Right lobe of liver (tissue), 6 donors: ENCODE results near the gene NGF. TPM values are rescaled to one million over a fixed set of nuclear protein-coding genes. Genes with fewer than 3 reads are reported as not detected.
"Not testable (repeated sequence)": the region's sequence is repeated elsewhere in the genome, so short reads cannot be mapped to it uniquely, and the experiment has no call there.

Experiments used
- ATAC-seq, 4 donors: fragments of 200-7000 bp; cut with Tn5 transposase; one replicate each; pipeline ENCODE4 v1.9.1; 2020; ENCODE audit warnings: mild to moderate bottlenecking in 4 of 4, moderate library complexity in 4 of 4
- DNase-seq, 3 donors: peaks; one replicate each; pipeline ENCODE4 v3.0.0-alpha.2; 2020
- H3K27ac ChIP-seq, 3 donors: fragments of 200-600 bp; one replicate each; pipeline ENCODE4 v1.8.0; 2022
- H3K27me3 ChIP-seq, 2 donors: fragments of 200-600 bp; one replicate each; pipeline ENCODE4 v1.8.0; 2022
- H3K36me3 ChIP-seq, 4 donors: fragments of 200-600 bp; sonication (generic) in 1 of 4; one replicate each; pipeline versions ENCODE4 v1.5.1 to v1.8.0; 2017 to 2022; ENCODE audit warnings: control low read depth in 1 of 4
- H3K4me1 ChIP-seq, 4 donors: fragments of 200-600 bp; sonication (generic) in 1 of 4; one replicate each; pipeline versions ENCODE4 v1.5.1 to v1.8.0; 2017 to 2022; ENCODE audit warnings: control low read depth in 1 of 4
- H3K4me3 ChIP-seq, 3 donors: fragments of 200-600 bp; one replicate each; pipeline ENCODE4 v1.8.0; 2022
- H3K9me3 ChIP-seq, 4 donors: fragments of 200-600 bp; sonication (generic) in 1 of 4; one replicate each; pipeline versions ENCODE4 v1.5.1 to v1.8.0; 2017 to 2022; ENCODE audit warnings: control low read depth in 1 of 4
- POLR2A ChIP-seq: fragments of 450-650 bp; IDR thresholded peaks from one replicate; pipeline ENCODE4 v1.6.1; 2017; ENCODE audit warnings: antibody characterized with exemption, mild to moderate bottlenecking
- WGBS: methylation state at CpG from one replicate; pipeline ENCODE4 v1.1.6; 2018; ENCODE audit warnings: low coverage, low lambda C conversion rate; ENCODE audit not compliant: insufficient coverage; ENCODE audit errors: missing lambda C conversion rate; 5-methylcytosine and 5-hydroxymethylcytosine counted together
- intact Hi-C, 2 donors: fragments of 100-400 bp; cut with DNase I; formaldehyde crosslinking; loops; one replicate each; pipeline versions ENCODE4 v1.11.2 to v1.14.1; 2022
- total RNA-seq, 6 experiments: library from RNA; depleted of rRNA in 2 of 6; stranded (reverse); fragments of >200 nt in 2 of 6; fragmentation: NEBNext Ultra II Directional in 3 of 6; extraction: Animal tissue kit (Norgen Biotek cat#: 25700) in 3 of 6; gene quantifications; one replicate each; pipeline versions ENCODE4 v1.1.0 to v1.2.4, GENCODE V29; 2016 to 2023
- TF ChIP-seq, protein P1 (sequence below), 4 donors: fragments of 200-600 bp in 3 of 4; fragments of 450-650 bp in 1 of 4; IDR thresholded peaks; one replicate each; pipeline versions ENCODE4 v1.5.1 to v1.8.0; 2016 to 2022; ENCODE audit warnings: antibody characterized with exemption in 4 of 4, mild to moderate bottlenecking in 2 of 4
- donor health status: DM: no; HTN: yes; CAD: no.
- donor health status: DM: no; HTN: no; CAD: no.
- donor health status: DM: no; HTN: no; CAD: no.
- donor health status: DM: no; HTN: yes; CAD: no.
- donor health status: DM: no; HTN: yes; CAD: no.

NGF gene
- total RNA-seq, 6 experiments from 2014 or later: 0.22 to 1.3 (median 0.49) TPM

- Histone ChIP-seq H3K36me3 (no peaks in the 10 kb centered on the region), H3K4me1 (no peaks in the 10 kb centered on the region), H3K27me3 (no peaks in the 10 kb centered on the region), H3K4me3 (no peak overlapping the region), H3K9me3 (no peaks in the 10 kb centered on the region), H3K27ac (no peak overlapping the region)
- DNase-seq (no peak), ATAC-seq (no peak)
- intact Hi-C loops: no loop called here
- TF ChIP-seq, protein P1, sequence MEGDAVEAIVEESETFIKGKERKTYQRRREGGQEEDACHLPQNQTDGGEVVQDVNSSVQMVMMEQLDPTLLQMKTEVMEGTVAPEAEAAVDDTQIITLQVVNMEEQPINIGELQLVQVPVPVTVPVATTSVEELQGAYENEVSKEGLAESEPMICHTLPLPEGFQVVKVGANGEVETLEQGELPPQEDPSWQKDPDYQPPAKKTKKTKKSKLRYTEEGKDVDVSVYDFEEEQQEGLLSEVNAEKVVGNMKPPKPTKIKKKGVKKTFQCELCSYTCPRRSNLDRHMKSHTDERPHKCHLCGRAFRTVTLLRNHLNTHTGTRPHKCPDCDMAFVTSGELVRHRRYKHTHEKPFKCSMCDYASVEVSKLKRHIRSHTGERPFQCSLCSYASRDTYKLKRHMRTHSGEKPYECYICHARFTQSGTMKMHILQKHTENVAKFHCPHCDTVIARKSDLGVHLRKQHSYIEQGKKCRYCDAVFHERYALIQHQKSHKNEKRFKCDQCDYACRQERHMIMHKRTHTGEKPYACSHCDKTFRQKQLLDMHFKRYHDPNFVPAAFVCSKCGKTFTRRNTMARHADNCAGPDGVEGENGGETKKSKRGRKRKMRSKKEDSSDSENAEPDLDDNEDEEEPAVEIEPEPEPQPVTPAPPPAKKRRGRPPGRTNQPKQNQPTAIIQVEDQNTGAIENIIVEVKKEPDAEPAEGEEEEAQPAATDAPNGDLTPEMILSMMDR (IDR thresholded peaks at IDR 0.05): no peak
- TF ChIP-seq POLR2A: no peak
Observed at GRCh38 chr1:115312742-115313141, 25.3 kb downstream of the NGF start.

GRCh38 chr1:115311474-115311989 is 26.5 kb downstream of the NGF start:
- H3K9me3 ChIP-seq: no peaks in the 10 kb centered on the region
- intact Hi-C loops: no loop called here
- TF ChIP-seq, protein P1 (IDR thresholded peaks at IDR 0.05): no peak
- TF ChIP-seq POLR2A: no peak
- ATAC-seq (no peak), DNase-seq (no peak)
- H3K36me3 ChIP-seq: no peaks in the 10 kb centered on the region
- H3K27me3 ChIP-seq: no peaks in the 10 kb centered on the region
- H3K4me1 ChIP-seq: no peaks in the 10 kb centered on the region
- no peak overlapping the region for H3K4me3 ChIP-seq
- 71% methylated on average over 1 of the region's 1 CpG for WGBS
- H3K27ac ChIP-seq: no peak overlapping the region

DNA sequence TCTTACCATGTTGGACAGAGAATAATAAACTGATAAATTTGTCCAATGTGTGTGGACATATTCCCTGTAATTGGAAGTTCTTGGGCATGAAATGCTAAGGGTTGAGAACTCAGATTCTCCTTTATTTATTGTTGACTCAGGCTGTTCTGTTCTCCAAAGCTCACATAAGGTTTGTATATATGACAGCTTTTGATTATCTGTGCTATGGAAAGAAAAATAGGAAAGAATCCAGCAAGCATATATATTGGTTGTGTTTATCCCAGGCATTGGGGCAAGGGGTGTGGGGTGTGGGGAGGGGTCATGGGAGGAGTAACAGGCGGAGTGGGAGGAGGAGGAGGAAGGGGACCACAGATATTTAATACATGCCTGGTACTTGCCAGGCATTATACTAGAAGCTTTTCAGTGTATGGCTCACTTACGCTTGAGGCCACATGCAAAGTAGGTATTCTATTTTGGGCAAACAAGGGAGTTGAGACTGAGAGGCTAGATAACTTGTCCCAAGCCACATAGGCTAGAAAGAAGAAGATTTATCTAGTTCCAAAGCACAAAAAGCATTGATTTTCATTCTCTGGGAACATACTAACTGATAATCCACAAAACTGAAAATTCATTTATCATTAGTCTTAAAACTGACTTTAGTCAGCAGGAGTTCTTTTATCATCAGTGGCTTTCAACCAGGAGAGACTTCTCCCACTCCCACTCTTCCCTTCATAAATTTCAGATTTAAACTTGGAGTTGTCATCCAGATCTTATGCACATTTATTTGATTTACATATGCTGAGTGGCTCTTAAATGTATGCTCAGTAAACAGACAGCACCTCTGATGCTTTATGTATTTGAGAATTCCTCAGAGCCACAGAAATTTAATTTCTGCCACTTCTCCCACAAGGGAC is 27.2 kb downstream of the NGF start:
- no peaks in the 10 kb centered on the region for H3K27me3 ChIP-seq
- H3K4me1 ChIP-seq: no peaks in the 10 kb centered on the region
- intact Hi-C loops: no loop called here
- WGBS: 43% methylated on average over 1 of the region's 2 CpGs
- DNase-seq (no peak), ATAC-seq (no peak)
- no peak overlapping the region for H3K4me3 ChIP-seq
- H3K36me3 ChIP-seq: no peaks in the 10 kb centered on the region
- TF ChIP-seq, protein P1 (IDR thresholded peaks at IDR 0.05): no peak
- no peak for TF ChIP-seq POLR2A
- H3K9me3 ChIP-seq: no peaks in the 10 kb centered on the region
- no peak overlapping the region for H3K27ac ChIP-seq

DNA sequence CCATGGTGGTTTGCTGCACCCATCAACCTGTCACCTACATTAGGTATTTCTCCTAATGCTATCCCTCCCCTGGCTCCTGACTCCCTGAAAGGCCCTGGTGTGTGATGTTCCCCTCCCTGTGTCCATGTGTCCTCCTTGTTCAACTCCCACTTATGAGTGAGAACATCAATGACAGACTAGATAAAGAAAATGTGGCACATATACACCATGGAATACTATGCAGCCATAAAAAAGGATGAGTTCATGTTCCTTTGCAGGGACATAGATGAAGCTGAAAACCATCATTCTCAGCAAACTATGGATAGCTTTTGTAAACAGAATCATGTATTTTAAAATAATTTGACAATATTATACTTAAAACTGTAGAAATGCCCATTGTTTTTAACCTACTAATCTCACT is 28.5 kb downstream of the NGF start:
- H3K27me3 ChIP-seq, H3K36me3 ChIP-seq, DNase-seq, H3K9me3 ChIP-seq, ATAC-seq, intact Hi-C loops, H3K4me3 ChIP-seq, H3K4me1 ChIP-seq, H3K27ac ChIP-seq: not testable (repeated sequence)

DNA sequence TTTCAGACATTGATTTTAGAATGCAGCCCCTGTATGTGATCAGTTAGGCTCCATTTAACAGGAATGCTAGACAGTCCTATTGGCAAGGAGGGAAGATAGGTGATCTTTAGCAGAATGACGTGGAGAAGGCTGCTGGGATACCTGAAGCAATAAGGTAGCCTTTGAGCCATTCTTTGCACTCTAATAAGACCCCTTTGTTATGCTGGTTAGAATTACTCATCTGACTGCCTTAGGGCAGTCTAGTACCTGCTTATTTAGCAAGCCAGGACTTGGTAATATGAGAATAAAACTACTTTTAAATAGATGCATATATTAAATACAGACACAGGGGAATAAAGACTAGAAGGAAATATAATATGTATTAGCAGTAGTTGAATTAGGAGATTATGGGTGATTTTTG is 29.1 kb downstream of the NGF start:
- Histone ChIP-seq H3K36me3 (no peaks in the 10 kb centered on the region), H3K27me3 (no peaks in the 10 kb centered on the region), H3K4me3 (no peak overlapping the region), H3K4me1 (no peaks in the 10 kb centered on the region), H3K9me3 (no peaks in the 10 kb centered on the region), H3K27ac (no peak overlapping the region)
- DNase-seq (no peak), ATAC-seq (no peak)
- TF ChIP-seq, protein P1 (IDR thresholded peaks at IDR 0.05): no peak
- no peak for TF ChIP-seq POLR2A
- intact Hi-C loops: no loop called here
- 50% methylated on average over 1 of the region's 1 CpG for WGBS
